Measurements from ENCODE around the gene SMOC2.

The SMOC2 gene

GRCh38 chr6:168636147-168637004, 195.4 kb downstream of the SMOC2 start:
- no peak for DNase-seq

- DNase-seq, result no peak
Observed at GRCh38 chr6:168637834-168638233, 196.8 kb downstream of the SMOC2 start.

- DNase-seq, result no peak
Observed at GRCh38 chr6:168638468-168639271, 197.7 kb downstream of the SMOC2 start.

- no peak for DNase-seq
Observed at GRCh38 chr6:168640181-168640580, 199.2 kb downstream of the SMOC2 start.

GRCh38 chr6:168640768-168641167, 199.8 kb downstream of the SMOC2 start:
- no peak for DNase-seq

- DNase-seq, result no peak
Observed at GRCh38 chr6:168641446-168641845, 200.5 kb downstream of the SMOC2 start.

GRCh38 chr6:168643401-168643800, 202.4 kb downstream of the SMOC2 start:
- no peak for DNase-seq

GRCh38 chr6:168645326-168645725, 204.3 kb downstream of the SMOC2 start:
- no peak for DNase-seq

GRCh38 chr6:168647271-168647670, 206.3 kb downstream of the SMOC2 start:
- no peak for DNase-seq

- DNase-seq, result no peak
Observed at GRCh38 chr6:168648240-168649125, 207.5 kb downstream of the SMOC2 start.

- no peak for DNase-seq
Observed at GRCh38 chr6:168649209-168649608, 208.2 kb downstream of the SMOC2 start.

- no peak for DNase-seq
Observed at GRCh38 chr6:168650671-168651111, 209.7 kb downstream of the SMOC2 start.

GRCh38 chr6:168655462-168656152, 214.6 kb downstream of the SMOC2 start:
- no peak for DNase-seq

GRCh38 chr6:168658059-168658458, 217.1 kb downstream of the SMOC2 start:
- no peak for DNase-seq

GRCh38 chr6:168660400-168660945, 219.5 kb downstream of the SMOC2 start:
- no peak for DNase-seq

- no peak for DNase-seq
Observed at GRCh38 chr6:168662301-168662936, 221.4 kb downstream of the SMOC2 start.

- DNase-seq, result no peak
Observed at GRCh38 chr6:168663041-168663440, 222.1 kb downstream of the SMOC2 start.

GRCh38 chr6:168664956-168665355, 224.0 kb downstream of the SMOC2 start:
- no peak for DNase-seq

GRCh38 chr6:168666170-168666569, 225.2 kb downstream of the SMOC2 start:
- no peak for DNase-seq

GRCh38 chr6:168666699-168667427, 225.9 kb downstream of the SMOC2 start:
- no peak for DNase-seq

- DNase-seq, result no peak
Observed at GRCh38 chr6:168667428-168667805, 226.4 kb downstream of the SMOC2 start.
